Keratinocyte (primary cell): ENCODE results near the gene FUT7. TPM values are rescaled to one million over a fixed set of nuclear protein-coding genes. Genes with fewer than 3 reads are reported as not detected.

Experiments used
- DNase-seq: peaks from one replicate; pipeline ENCODE4 v3.0.0-alpha.2; 2011; ENCODE audit warnings: low read depth, missing footprints, low spot score
- FAIRE-seq: peaks from 2 replicates; lab custom pipeline; 2011; peaks lifted over from hg19 to GRCh38; lab: Jason Lieb, UNC
- H2AFZ ChIP-seq: 2 replicates; pipeline ENCODE4 v1.6.0; 2012; ENCODE audit warnings: low read length, control low read depth, inconsistent platforms; ENCODE audit not compliant: control insufficient read depth
- H3K27ac ChIP-seq: 2 replicates; pipeline ENCODE4 v1.5.1; 2011; ENCODE audit warnings: low read length; ENCODE audit not compliant: control insufficient read depth, insufficient read depth
- H3K27me3 ChIP-seq: 3 replicates; pipeline ENCODE4 v1.6.0; 2011; ENCODE audit warnings: low read length; ENCODE audit not compliant: control insufficient read depth, insufficient read depth; ENCODE audit errors: extremely low read depth
- H3K36me3 ChIP-seq, 2 experiments: 2 replicates in 1 of 2; 3 replicates in 1 of 2; pipeline ENCODE4 v1.5.1; 2011; ENCODE audit warnings: low read length in 2 of 2, mild to moderate bottlenecking in 1 of 2; ENCODE audit not compliant: control insufficient read depth in 2 of 2, insufficient read depth in 2 of 2; ENCODE audit errors: extremely low read depth in 1 of 2
- H3K4me1 ChIP-seq: 3 replicates; pipeline ENCODE4 v1.5.1; 2011; ENCODE audit warnings: low read length; ENCODE audit not compliant: control insufficient read depth, insufficient read depth; ENCODE audit errors: extremely low read depth
- H3K4me2 ChIP-seq: 3 replicates; pipeline ENCODE4 v1.6.0; 2011; ENCODE audit warnings: low read depth, low read length; ENCODE audit not compliant: control insufficient read depth, insufficient read depth; ENCODE audit errors: extremely low read depth
- H3K4me3 ChIP-seq, 3 experiments: fragments of 200-600 bp in 1 of 3; sonication (generic) in 1 of 3; 2 replicates in 2 of 3; 3 replicates in 1 of 3; pipeline ENCODE4 v1.5.1; 2011 to 2016; ENCODE audit warnings: low read length in 3 of 3, mild to moderate bottlenecking in 3 of 3, control low read depth in 2 of 3, inconsistent platforms in 1 of 3, low read depth in 1 of 3, mixed read lengths in 1 of 3, mixed run types in 1 of 3, moderate library complexity in 1 of 3; ENCODE audit not compliant: control insufficient read depth in 2 of 3, insufficient read depth in 2 of 3; ENCODE audit errors: extremely low read depth in 1 of 3
- H3K79me2 ChIP-seq: 2 replicates; pipeline ENCODE4 v1.6.0; 2012; ENCODE audit warnings: low read length; ENCODE audit not compliant: control insufficient read depth, insufficient read depth
- H3K9ac ChIP-seq: 3 replicates; pipeline ENCODE4 v1.6.0; 2011; ENCODE audit warnings: low read length; ENCODE audit not compliant: control insufficient read depth, insufficient read depth; ENCODE audit errors: extremely low read depth
- H3K9me1 ChIP-seq: 3 replicates; pipeline ENCODE4 v1.6.0; 2011; ENCODE audit warnings: low read length; ENCODE audit not compliant: control insufficient read depth, insufficient read depth; ENCODE audit errors: extremely low read depth
- H3K9me3 ChIP-seq: 2 replicates; pipeline ENCODE4 v1.5.1; 2012; ENCODE audit warnings: low read depth, low read length; ENCODE audit not compliant: control insufficient read depth
- H4K20me1 ChIP-seq: 3 replicates; pipeline ENCODE4 v1.6.0; 2011; ENCODE audit warnings: low read length; ENCODE audit not compliant: control insufficient read depth, insufficient read depth; ENCODE audit errors: extremely low read depth
- EZH2 ChIP-seq: IDR thresholded peaks from one replicate; pipeline ENCODE4 v1.6.1; 2012; ENCODE audit warnings: inconsistent platforms, mild to moderate bottlenecking, low read length, moderate library complexity
- dilution Hi-C: fragments of 300-500 bp; cut with MboI; formaldehyde crosslinking; loops from one replicate; pipeline ENCODE4 v1.7.0; 2020; ENCODE audit warnings: low sequenced_read_pairs; ENCODE audit not compliant: extremely low pct_ligation_motif_present
- polyA plus RNA-seq, 5 experiments: library from polyadenylated mRNA; depleted of rRNA in 3 of 5; stranded (reverse) in 3 of 5; stranded (forward) in 1 of 5; unstranded in 1 of 5; fragments of >200 nt; gene quantifications; 1 replicate in 1 of 5; 2 replicates in 3 of 5; 3 replicates in 1 of 5; pipeline versions ENCODE4 v1.2.1 to v1.2.3, GENCODE V29; 2011 to 2012; ENCODE audit warnings: missing spikeins in 2 of 5, low read depth in 1 of 5, low replicate concordance in 1 of 5
- TF ChIP-seq, protein P1 (sequence below), 3 experiments: IDR thresholded peaks in 1 of 3; conservative IDR thresholded peaks in 1 of 3; optimal IDR thresholded peaks in 1 of 3; 2 replicates in 2 of 3; 3 replicates in 1 of 3; pipeline versions ENCODE3 to v1.5.1; 2011; ENCODE audit warnings: low read length in 3 of 3, mild to moderate bottlenecking in 3 of 3, moderate library complexity in 2 of 3, control low read depth in 1 of 3, inconsistent platforms in 1 of 3; ENCODE audit not compliant: insufficient read depth in 2 of 3; ENCODE audit errors: extremely low read depth in 1 of 3

Gene FUT7
- polyA plus RNA-seq, 1 donor (not counting 4 experiments of a cell fraction or from before 2014, with no cell fraction given), result not detected

DNA sequence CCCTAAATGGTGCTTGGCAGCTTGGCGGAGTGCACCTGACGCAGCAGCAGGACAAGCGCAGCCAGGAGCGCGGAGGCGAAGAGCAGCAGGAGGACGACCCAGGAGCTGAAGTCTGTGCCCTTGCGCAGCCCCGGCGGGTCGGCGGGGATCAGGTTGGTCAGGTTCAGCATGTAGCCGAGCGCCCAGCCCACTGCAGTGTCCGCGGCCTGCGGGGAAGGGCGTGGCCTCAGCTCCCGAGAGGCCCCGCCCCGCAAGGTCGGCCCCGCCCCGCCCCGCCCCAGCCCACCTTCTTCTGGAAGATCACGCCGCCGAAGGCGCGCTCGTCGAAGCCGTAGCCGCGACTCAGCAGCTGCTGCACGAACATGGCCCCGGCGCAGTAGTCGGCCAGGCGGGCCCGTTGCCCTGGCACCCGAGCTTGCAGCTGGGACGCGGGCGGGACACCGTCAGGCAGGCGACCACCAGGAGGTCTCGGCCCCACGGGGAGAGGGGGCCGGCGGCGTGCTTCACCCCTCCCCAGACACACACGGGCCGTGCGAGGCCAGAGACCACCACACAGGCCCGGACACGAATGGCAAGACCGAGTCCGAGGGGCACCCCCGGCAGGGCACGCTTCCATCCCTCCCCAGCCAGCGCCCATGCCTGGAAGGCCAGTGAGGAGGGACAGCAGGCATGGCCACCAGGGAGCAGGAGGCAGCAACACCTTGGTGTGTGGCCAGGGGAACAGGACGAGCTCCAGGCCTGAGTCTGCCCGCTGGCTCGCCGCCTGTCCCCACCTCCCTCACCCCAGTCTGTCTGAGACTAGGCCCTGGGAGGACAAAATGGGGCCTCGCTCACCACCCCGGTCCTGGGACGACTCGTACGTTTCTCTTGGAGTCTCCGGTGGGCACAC lies 17.0 kb upstream of the FUT7 start:
- no peak for FAIRE-seq
- no peaks in the 10 kb centered on the region for H3K9me3 ChIP-seq
- peaks cover 2% of the 10 kb centered on the region for H3K79me2 ChIP-seq
- peaks cover 27% of the 10 kb centered on the region for H3K27me3 ChIP-seq
- TF ChIP-seq, protein P1, sequence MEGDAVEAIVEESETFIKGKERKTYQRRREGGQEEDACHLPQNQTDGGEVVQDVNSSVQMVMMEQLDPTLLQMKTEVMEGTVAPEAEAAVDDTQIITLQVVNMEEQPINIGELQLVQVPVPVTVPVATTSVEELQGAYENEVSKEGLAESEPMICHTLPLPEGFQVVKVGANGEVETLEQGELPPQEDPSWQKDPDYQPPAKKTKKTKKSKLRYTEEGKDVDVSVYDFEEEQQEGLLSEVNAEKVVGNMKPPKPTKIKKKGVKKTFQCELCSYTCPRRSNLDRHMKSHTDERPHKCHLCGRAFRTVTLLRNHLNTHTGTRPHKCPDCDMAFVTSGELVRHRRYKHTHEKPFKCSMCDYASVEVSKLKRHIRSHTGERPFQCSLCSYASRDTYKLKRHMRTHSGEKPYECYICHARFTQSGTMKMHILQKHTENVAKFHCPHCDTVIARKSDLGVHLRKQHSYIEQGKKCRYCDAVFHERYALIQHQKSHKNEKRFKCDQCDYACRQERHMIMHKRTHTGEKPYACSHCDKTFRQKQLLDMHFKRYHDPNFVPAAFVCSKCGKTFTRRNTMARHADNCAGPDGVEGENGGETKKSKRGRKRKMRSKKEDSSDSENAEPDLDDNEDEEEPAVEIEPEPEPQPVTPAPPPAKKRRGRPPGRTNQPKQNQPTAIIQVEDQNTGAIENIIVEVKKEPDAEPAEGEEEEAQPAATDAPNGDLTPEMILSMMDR (optimal IDR thresholded peaks at IDR 0.05 in 1 of 3, IDR thresholded peaks at IDR 0.05 in 1 of 3, conservative IDR thresholded peaks at IDR 0.05 in 1 of 3; ENCODE audit: extremely low read depth in 1 of 3, insufficient read depth in 2 of 3, low read length in 3 of 3), result no peak
- no peak for TF ChIP-seq EZH2
- H3K4me1 ChIP-seq, result peaks cover 11% of the 10 kb centered on the region
- no peak overlapping the region for H3K4me2 ChIP-seq
- no peak overlapping the region for H3K9ac ChIP-seq
- no peak for DNase-seq
- no peak overlapping the region for H2AFZ ChIP-seq
- no peaks in the 10 kb centered on the region for H3K9me1 ChIP-seq
- H3K4me3 ChIP-seq, result no peak overlapping the region
- no peak overlapping the region for H3K27ac ChIP-seq
- no peaks in the 10 kb centered on the region for H3K36me3 ChIP-seq
- H4K20me1 ChIP-seq, result peaks cover 13% of the 10 kb centered on the region
- dilution Hi-C loops, result no loop called here

DNA sequence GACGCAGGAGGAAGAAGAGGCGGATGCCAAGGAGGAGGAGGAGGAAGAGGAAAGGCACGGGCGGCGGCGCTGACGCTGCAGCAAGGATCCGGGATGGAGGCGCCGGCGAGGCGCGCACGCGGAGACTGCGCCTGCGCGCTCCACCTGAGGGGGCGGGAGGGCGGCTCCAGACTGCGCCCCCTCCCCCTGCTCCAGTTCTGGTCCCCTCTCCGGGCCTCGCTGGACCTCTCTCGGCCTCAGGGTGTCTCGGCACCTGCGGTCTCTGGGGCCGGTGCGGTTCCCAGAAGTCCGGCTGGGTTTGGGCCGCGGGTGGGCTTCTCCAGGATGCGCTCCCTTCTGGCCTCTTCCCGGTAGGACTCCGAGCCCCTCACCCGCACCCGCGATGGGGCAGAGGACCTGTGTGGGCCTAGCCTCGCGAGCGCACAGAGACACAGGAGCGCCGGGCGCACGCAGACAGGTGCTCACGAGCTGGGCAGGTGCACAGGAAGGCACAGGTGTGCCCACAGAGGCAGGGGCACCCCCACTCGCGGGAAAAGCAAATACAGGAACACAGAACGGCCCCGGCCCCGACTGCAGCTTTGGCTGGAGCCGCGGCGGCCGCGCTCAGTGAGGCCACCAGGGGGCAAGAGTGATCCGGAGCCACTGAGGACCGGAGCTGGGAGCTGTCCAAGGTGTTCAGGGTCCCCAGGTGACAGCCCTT lies 14.3 kb upstream of the FUT7 start, which contains the start of gene NPDC1:
Gene NPDC1 (minus strand): TSS at position 90 of the 700 bp plus-strand sequence. CDS start 188 bp downstream, outside the sequence.
- TF ChIP-seq EZH2, result no peak
- TF ChIP-seq, protein P1 (optimal IDR thresholded peaks at IDR 0.05 in 1 of 3, IDR thresholded peaks at IDR 0.05 in 1 of 3, conservative IDR thresholded peaks at IDR 0.05 in 1 of 3; ENCODE audit: extremely low read depth in 1 of 3, insufficient read depth in 2 of 3, low read length in 3 of 3), result peak; percentile 85 to 97 (median 91)
- Histone ChIP-seq H4K20me1 (peaks cover 13% of the 10 kb centered on the region), H3K9me3 (no peaks in the 10 kb centered on the region), H3K36me3 (no peaks in the 10 kb centered on the region), H3K9ac (peak within 1 kb of the TSS; percentile 22), H3K4me1 (peaks cover 11% of the 10 kb centered on the region), H3K4me2 (peak within 1 kb of the TSS; percentile 82), H2AFZ (peak within 1 kb of the TSS; percentile 68), H3K27ac (no peak within 1 kb of the TSS), H3K4me3 (peak within 1 kb of the TSS; percentile 53 to 65 (median 63)), H3K79me2 (peaks cover 2% of the 10 kb centered on the region), H3K9me1 (no peaks in the 10 kb centered on the region), H3K27me3 (peaks cover 29% of the 10 kb centered on the region)
- FAIRE-seq, result no peak
- no peak for DNase-seq
- dilution Hi-C loops, result no loop called here
